ENCODE measurements around the gene MAJIN.

DNA sequence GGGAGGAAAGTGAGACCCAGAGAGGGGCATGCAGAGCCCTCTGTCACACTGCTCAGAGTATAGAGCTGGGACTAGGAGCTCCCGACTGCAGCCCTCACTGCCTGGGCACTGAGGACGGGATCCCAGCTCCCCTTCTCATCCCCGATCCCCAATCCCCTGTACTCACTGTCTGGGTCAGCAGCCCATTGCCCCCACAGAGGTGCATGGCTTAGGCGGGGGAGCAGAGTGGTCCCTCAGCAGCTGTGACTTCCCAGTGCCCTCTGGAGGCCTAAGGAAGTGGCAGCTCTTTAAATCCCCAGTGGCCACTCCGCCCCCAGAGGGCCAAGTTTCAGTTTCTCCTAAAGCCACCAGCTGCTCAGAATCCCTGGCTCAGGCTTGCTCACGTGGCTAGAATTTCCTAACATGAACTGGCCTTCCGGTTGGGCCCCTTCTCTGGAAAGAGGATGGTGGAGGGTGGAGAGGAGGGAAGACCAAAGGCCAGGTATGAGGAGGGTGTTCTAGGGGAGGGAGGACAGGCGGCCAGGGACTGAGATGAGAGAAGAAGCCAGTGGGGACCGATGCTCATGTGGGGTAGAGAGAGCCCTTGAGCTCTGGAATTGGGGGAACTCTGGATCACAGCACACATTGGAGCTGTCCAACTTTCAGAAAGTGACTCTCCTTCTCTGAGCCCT, 24.9 kb upstream of the MAJIN start, which contains the start of gene BATF2:
- TF ChIP-seq POLR2A (IDR thresholded peaks at IDR 0.05; ENCODE audit: low read depth, low read length) (no peak), POLR2AphosphoS5 (IDR thresholded peaks at IDR 0.05; ENCODE audit: low read depth, low read length) (no peak), TAF1 (IDR thresholded peaks at IDR 0.05; ENCODE audit: borderline replicate concordance, low read depth, low read length) (no peak)
